GM21381 (cell line): Measurements from ENCODE around the gene GPR39.

Experiments used
- ATAC-seq: cut with Tn5 transposase; IDR thresholded peaks from one replicate; pipeline ENCODE4 v1.9.1; 2021; ENCODE audit warnings: mild to moderate bottlenecking, moderate library complexity; ENCODE audit not compliant: unreplicated experiment

The GPR39 gene

DNA sequence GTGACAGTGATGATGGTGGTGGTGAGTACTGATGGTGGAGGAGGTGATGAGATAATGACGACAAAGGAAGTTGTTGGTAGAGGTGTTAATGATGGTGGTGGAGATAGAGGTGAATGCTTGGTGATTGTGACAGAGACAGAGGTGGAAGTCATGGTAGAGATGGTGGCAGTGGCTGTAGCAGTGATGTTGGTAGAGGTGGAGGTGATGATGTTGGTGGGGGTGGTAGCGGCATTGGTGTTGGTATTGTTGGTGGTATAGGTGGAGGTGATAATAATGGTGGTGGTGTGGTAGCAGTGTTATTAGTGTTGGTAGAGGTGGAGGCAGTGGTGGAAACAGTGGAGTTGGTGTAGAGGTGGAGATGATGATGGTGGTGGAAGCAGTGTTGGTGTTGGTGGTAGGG is 217.0 kb downstream of the GPR39 start:
- no peak for ATAC-seq

DNA sequence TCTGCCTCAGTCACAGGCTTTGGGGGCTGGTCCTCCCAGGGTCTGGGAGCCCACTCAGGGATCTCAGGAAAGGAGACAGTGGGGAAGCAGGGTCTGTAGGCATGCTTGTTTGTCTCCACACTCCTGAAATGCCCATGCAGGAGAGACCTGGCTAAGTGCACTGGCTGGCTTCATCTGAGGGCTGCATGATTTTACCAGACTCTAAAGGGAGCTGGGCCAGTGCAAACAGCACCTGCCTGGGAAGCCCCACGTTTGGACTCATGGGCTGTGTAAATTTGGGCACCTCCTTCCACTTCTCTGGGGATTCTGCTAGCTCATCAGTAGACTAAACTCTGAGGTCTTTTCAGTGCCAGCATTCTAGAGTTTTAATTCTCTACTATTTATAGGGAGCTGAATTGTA is 219.7 kb downstream of the GPR39 start:
- ATAC-seq: no peak

DNA sequence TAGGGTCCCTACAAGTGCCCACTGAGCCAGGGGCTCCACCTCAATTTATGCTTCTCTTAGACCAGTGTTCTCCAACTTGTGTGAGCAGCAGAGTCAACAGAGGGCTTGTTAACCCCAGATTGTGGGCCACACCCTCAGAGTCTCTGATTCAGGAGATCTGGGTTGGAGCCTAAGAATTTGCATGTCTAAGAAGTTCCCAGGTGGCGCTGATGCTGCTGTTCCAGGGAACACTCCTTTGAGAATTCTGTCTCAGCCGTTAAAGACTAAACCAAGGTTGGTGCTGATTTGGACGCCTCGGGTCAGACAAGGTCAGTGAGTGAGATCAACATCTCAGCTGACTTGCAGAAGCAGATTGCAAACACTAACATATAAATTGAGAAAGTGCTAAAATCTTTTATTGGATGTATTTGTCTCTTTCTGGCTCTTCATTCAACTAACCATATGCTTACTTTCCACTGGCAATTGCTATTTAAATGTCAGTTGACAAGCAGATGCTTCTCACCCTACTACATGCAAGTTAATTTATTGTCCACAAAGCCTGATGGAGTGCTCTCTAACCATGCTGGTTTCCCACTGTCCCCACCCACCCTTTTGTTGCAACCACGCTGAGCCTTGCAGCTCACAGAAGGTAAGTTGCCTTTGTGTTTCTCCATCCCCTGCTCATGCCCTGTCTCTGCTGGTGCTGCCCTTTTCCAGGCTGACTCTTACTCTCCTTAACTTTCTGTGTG is 221.9 kb downstream of the GPR39 start:
- ATAC-seq: no peak

DNA sequence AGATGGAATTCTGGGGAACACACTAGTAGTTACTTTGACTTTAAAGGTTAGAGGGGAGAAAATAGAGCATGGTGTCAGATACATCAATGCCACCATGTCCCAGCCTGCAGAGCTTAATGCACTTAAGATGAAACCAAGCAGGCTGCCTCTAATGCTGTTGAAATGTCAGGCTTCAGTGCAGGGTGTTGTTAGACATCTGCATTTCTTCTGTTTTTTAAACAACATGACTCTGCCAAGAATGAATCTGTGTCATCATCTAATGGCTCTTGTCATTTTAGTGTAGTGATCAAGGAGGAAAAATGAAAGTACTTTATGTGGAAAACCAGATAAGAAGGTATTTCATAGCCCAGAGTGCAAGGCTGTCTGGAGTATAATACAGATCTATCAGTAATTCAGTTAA is 223.5 kb downstream of the GPR39 start:
- ATAC-seq: no peak

DNA sequence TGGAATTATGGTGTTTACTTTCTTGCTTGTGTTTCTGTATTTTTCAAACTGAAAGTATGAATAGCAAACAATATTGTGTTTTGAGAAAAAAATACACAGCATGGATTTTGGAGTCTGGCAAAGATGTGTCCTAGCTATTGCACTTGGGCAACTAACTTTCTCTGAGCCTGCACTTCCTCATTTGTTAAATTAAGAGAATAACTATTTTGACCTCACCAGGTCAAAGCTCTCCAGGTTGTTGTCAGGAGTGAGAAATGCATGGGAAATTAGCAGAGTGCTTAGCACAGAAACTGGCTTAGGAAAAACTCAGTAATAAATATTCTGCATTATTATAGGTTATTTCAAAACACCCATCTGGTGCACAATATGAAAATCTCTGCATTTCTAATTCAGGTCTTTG is 225.2 kb downstream of the GPR39 start:
- no peak for ATAC-seq

DNA sequence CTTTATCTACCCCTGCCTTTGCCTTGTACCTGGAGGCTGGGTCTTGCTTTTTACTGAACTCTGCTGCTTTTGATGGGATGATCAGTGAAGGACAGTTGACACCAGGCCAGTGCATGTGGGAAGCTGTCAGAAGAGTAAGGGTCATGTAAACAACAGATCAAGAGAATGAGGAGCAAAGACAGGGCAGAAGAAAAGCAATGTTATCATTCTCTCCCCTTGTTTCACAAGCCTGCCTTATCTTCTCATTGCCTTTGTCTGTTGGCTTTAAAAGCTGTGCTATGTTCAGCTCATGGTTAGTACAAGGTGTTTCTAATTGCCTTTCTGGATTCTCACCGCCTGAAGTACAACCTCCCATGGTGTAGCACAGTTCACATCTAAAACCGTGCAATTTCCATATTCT is 225.8 kb downstream of the GPR39 start:
- ATAC-seq: no peak

DNA sequence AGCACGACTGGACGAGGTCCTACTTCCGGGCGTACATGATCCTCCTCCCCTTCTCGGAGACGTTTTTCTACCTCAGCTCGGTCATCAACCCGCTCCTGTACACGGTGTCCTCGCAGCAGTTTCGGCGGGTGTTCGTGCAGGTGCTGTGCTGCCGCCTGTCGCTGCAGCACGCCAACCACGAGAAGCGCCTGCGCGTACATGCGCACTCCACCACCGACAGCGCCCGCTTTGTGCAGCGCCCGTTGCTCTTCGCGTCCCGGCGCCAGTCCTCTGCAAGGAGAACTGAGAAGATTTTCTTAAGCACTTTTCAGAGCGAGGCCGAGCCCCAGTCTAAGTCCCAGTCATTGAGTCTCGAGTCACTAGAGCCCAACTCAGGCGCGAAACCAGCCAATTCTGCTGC is 228.6 kb downstream of the GPR39 start:
- no peak for ATAC-seq

DNA sequence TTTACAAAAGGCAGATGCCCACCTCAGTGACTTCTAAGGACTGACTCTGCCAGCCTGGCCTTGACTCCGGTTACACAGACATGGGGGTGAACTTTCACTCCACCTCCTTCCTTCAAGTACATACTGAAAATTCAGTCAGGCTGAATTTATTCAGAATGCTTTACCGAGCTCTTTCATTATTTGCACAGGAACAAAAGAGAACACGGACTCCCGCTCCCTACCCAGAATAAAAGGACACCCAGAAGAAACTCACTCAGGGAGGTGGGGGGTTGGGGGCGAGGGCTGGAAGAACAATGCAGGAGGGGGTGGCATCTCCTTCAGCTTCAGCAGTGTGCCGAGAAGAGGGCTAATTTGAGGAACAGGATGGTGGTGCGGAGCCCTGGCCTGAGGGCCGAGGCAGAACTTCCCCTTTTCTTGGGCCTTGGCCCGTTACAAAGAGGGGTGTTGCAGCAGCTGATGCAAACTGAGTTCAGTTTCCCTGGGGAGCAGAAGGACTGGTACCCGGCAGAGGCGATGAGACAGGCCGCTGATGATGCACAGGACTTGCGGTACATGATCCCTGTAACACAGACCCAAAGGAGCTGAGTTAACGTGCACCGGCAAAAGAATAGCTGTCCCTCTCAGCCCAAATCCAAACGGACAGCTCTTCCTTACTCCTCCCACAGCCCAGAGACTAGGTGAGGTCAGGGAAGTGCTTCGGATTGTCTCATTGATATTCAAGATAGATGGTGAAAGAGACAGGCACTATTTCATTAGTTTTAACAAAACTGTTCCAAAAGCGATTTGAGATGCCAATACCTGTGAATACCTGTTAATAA is 229.3 kb downstream of the GPR39 start:
- ATAC-seq: no peak

DNA sequence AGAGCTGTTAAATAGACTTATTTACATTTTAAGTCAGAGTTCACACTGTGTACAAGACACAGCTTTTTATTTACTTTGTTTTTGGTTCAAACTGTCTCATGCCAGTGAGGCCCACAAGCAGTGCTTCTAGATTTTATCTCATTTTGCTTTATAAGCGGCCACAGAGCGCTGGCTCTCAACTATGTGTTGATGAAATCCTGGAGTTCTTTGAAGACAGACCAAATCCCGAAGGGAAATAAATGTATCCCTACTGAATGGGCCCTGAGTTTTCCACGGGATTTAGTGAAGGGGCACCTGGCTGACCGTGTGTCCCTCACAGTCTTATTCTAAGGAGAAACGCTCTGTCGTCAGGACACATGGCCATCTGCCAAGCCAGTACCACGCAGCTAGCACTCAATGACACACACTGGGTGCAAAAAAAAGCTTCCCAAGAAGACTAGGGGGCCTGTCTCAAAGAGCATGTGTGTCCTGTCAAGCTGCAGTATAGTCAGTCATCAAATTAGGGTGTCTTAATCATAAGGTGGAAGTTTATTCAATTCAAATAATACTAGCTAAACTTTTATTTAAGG is 230.0 kb downstream of the GPR39 start:
- ATAC-seq: no peak

DNA sequence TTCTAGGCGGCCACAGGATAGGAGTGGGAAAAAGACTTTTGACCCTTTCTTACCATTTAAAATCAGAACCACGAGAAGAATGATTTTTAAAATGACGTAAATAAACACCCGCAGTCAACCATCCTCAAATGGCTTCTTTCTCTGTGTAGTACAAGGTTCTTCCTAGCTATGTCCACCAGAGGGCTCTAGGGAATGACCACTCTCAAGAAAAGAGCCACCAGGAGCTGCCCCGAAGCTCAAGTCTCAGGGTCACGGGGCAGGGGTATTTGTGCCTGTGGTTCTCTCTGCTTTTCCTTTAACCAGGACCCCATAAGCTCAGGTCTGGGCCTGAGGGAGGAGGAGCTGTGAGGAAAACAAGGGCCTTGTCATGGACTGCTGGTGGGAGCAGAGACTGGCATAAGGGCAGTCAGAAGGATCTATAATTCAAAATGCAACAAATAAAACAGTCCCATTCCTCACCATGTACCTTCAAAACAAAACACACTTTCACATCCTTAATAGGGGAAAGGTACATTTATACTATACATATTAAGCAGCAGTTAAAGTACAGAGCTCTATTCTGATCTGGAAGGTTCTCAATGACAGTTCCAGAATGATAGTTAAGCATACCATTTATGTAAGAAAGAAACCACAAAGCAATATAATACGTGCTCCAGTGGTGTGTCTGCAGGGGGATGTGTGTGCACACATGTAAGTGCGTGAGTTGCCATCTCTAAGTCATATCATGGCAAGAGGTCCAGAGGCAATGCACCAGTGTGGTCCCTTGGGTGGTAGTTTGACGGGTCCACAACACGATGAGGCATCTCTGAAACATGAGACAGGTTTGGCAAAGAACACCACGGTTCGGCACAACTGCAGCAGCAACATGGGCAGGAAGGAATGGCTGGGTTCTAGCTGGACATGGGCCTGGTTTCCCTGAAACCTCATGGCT is 234.8 kb downstream of the GPR39 start:
- no peak for ATAC-seq

DNA sequence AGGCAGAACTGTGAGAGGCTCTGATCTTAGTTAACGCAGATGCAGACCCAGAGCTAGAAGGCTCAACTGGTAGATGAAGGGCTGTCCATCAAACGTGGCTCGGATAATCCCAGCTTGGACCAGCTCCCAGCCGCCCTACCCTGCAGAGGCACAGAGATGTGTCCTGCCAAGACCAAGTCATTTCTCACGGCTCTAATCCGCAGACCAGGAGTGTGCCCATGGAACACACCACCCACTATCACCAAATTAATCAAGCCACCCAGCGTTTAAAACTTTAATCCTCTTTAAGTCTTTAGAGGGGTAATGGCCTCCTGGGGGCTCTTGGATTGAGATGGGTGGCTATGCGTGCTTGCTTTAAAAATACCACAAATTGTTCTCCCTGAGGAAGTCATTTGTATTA is 235.9 kb downstream of the GPR39 start:
- ATAC-seq: no peak

DNA sequence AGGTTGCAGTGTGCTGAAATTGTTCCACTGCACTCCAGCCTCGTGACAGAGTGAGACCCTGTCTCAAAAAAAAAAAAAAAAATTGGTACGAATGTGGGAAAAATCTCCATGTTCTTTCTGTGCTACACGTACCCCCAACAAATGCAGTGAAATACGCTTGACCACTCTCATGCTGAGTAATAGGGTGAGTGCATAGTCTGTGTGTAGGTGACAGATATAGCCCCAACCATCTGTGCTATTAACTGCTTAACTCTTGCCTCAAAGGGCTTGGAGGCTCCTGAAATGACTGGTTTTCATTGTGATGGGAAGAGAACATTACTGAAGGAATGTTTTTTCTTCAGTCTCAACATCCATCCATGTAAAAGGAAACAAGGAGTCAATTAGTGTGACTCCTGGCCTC is 237.7 kb downstream of the GPR39 start:
- ATAC-seq: no peak

DNA sequence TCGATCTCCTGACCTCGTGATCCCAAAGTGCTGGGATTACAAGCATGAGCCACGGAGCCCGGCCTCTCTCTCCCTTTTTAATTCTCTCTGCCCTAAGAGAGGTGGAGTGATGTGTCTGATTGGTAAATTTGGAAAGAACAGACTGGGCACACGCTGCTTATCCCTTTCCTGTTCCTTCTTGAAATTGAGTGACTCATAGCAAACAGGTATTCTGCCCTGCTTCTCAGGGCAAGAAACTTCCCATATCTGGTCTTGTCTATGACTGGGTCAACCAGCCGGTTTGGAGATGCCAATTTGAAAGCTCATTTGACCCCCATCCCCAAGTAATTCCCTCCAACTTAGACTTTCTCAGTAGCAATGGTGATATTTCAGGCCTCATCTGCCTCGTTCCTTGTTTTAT is 238.4 kb downstream of the GPR39 start:
- no peak for ATAC-seq

DNA sequence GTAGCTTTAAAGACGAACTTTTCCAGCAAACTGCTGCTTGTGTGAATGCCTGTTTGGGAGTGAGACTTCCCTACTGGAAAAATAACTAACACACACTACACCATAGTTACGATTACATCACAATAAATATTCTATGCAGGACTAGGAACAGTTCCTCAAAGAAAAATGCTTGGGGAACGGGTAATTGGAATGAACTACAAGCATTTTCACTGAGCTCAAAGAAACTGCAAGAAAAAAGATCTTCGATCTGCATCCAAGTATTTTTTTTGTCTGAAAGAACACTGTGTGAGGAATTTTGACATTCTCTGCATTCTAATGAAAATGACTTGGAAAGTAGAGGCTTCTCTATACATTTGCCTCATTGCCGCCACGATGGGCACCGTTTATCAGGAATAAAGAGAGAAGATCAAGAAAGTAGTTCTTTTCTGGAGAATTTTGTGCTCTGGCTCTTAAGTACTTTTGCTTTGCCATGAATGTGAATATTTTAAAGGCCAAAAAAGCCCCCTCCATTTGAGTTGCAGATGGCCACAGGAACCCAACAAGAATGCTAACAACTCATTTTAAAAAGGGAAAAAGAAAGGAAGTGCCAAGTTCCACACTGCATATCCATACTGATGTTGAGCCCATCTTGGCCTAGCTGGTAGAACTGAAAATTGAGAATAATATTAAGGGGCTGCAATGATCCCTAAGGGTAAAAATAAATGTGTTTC is 239.8 kb downstream of the GPR39 start:
- no peak for ATAC-seq

DNA sequence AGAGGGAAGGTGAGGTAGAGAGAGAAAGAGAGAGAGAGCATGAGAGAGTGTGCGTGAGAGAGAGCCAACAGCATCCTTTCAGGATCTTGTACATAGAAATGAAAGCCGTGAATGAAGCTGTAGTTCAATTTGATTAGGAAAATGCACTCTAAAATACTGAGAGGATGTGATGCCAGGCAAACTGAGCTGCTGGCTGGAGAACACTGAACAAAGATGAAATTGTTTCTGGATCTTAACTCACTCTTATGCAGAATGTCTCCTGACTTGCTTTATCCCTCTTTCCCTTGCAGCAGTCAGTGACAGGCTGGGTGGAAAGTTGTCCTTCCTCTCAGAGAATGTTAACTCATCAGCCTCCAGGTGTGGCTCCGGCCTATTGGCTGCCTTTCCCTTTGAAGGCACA is 242.7 kb downstream of the GPR39 start:
- no peak for ATAC-seq

DNA sequence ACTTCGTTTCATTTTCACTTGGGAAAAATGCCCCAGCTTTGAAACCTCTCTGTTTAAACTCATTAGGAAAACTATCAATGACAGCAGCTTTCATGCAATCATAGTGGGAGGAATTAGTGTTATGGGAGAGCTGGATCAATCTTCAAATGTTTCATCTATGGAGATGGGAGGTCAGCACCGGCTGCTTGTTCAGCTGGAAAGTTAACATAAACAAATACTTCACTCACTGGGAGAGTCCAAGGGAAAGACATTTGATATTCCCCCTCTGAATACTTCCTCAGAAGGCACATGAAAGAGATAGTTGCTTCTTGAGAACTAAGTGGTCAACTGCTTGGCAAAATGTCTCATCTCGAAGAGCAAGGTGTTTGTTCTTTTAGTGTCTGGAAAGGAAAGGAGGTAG is 246.1 kb downstream of the GPR39 start:
- ATAC-seq: no peak

DNA sequence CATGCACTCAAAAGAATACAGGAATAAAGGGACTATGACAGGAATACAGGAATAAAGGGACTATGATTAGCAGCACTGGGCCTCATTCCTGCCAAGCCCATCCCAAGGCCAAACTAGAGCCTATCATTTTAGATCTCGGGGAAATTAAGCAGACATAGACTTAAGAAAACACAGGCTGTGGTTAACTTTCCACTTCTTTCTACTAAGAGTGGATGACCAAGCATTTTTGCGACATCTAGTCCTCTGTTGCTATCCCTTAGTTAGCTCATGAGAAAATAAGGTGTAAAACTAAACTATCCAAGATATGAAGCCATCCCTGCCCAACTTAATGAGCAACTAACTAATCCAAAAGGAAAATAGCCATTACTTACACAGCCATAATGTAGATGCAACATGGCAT is 247.5 kb downstream of the GPR39 start:
- no peak for ATAC-seq

DNA sequence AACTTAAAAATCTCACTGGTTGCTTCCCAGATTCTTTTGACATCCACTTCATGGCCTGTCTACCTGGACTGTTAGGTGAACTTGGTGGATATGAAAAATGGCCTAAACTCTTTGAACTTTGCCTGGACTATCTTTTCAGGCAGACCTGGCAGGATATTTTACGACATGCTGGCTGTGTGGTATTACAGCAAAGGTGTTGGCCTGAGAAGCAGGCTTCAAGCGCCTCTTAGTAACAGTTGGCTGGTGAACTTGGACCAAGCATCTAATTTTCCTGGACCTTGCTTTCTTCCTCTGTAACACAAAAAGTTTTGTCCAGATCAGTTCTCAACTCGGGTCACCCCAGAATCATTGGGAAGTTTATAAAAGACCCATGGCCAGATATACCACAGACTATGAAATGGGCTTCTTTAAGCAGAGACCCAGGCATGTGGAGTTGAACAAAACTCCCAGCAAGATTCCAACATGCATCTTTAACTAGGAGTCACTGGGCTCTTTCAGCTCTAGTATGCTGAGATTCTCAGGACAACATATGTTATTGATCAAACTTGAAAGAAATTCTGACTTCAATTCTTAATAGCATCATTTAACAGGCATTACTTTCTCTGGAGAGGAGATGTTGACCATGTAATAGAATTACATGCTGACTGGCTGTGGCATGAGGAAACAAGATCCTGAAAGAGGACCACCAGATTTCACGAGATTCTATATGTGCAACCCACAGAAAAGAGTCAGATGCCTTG is 249.0 kb downstream of the GPR39 start:
- ATAC-seq: no peak

DNA sequence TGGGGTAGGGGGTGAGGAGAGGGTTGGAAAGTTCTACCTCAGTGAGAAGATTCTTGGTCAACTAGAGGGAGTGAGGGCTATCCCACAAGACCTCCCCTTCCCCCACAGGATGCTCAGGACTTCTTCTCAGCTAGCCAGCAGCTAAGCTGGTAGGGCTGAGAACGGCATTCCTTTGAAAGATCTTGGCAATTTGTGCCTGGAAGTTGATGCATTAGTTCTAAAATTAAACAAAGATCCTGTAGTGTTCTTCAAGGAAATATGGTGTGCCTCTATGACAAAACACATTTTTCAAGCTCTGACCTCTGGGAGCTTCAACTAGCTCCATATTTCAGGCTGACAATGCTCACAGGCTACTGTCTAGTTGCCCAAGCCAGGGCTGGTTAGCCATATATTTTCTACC is 251.1 kb downstream of the GPR39 start:
- ATAC-seq: no peak
